Gastrocnemius medialis (tissue), 4 donors: Measurements from ENCODE around the gene AKAP8L. TPM values are rescaled to one million over a fixed set of nuclear protein-coding genes. Genes with fewer than 3 reads are reported as not detected.

Experiments used
- ATAC-seq, 2 donors: fragments of 150-250 bp; one replicate each; pipeline ENCODE4 v1.9.1; 2016
- DNase-seq, 2 donors: peaks; one replicate each; pipeline ENCODE4 v3.0.0-alpha.2; 2019
- H3K27ac ChIP-seq, 4 donors: fragments of 200-600 bp; sonication (generic); 1 replicate in 1 of 4; 2 replicates in 3 of 4; pipeline ENCODE4 v1.5.1; 2016 to 2018; ENCODE audit warnings: mild to moderate bottlenecking in 2 of 4, moderate library complexity in 1 of 4
- H3K27me3 ChIP-seq, 3 donors: fragments of 200-600 bp; sonication (generic) in 2 of 3; 1 replicate in 1 of 3; 2 replicates in 2 of 3; pipeline versions ENCODE4 v1.5.1 to v1.6.0; 2016 to 2019; ENCODE audit warnings: mild to moderate bottlenecking in 1 of 3, moderate library complexity in 1 of 3
- H3K36me3 ChIP-seq, 2 donors: fragments of 200-600 bp; sonication (generic) in 1 of 2; one replicate each; pipeline ENCODE4 v1.5.1; 2017 to 2018
- H3K4me1 ChIP-seq, 2 donors: fragments of 200-600 bp; sonication (generic) in 1 of 2; one replicate each; pipeline ENCODE4 v1.5.1; 2016 to 2017; ENCODE audit warnings: mild to moderate bottlenecking in 2 of 2
- H3K4me3 ChIP-seq, 4 donors: fragments of 200-600 bp; sonication (generic) in 3 of 4; 1 replicate in 1 of 4; 2 replicates in 3 of 4; pipeline ENCODE4 v1.5.1; 2016 to 2019; ENCODE audit warnings: mild to moderate bottlenecking in 2 of 4
- H3K9me3 ChIP-seq, 3 donors: fragments of 200-600 bp; sonication (generic) in 2 of 3; 1 replicate in 1 of 3; 2 replicates in 2 of 3; pipeline ENCODE4 v1.5.1; 2016 to 2019
- POLR2A ChIP-seq, 2 donors: fragments of 450-650 bp; IDR thresholded peaks; one replicate each; pipeline ENCODE4 v1.6.1; 2017; ENCODE audit warnings: antibody characterized with exemption in 2 of 2, mild to moderate bottlenecking in 2 of 2, moderate library complexity in 2 of 2
- in situ Hi-C, 4 donors: fragments of 200-750 bp; cut with MboI; loops; one replicate each; pipeline versions ENCODE4 v1.15.0 to v1.8.0; 2017; ENCODE audit warnings: low sequenced_read_pairs in 4 of 4
- intact Hi-C: fragments of 100-400 bp; cut with DNase I; formaldehyde crosslinking; loops from one replicate; pipeline ENCODE4 v1.15.1; 2023; ENCODE audit warnings: low total_unique reads
- total RNA-seq, 4 donors: library from RNA; depleted of rRNA; stranded (reverse); fragments of >200 nt; gene quantifications; one replicate each; pipeline versions ENCODE4 v1.1.0 to v1.2.3, GENCODE V29; 2016
- TF ChIP-seq, protein P1 (sequence below), 5 experiments: fragments of 450-650 bp in 3 of 5; fragments of 200-600 bp in 2 of 5; sonication (generic) in 2 of 5; IDR thresholded peaks in 4 of 5; conservative IDR thresholded peaks in 1 of 5; 1 replicate in 4 of 5; 2 replicates in 1 of 5; pipeline ENCODE4 v1.5.1; 2016 to 2019; ENCODE audit warnings: antibody characterized with exemption in 5 of 5, mild to moderate bottlenecking in 3 of 5, moderate library complexity in 3 of 5

Gene AKAP8L
- total RNA-seq, 4 donors from 2014 or later: 69.3 to 142 (median 85.6) TPM

GRCh38 chr19:15399635-15400034 lies 19.2 kb downstream of the AKAP8L start:
- H3K4me1 ChIP-seq: peaks cover 47 to 57% of the 10 kb centered on the region in 2 donors
- no peaks in the 10 kb centered on the region for H3K9me3 ChIP-seq
- peaks cover 0 to 66% of the 10 kb centered on the region in 2 donors for H3K36me3 ChIP-seq
- in situ Hi-C loops (loop anchor here in 2 of 4 donors (25.0 kb wide), 1 partner anchor 163 kb away; no protein-coding TSS in a partner anchor), intact Hi-C loops (no loop called here)
- TF ChIP-seq, protein P1, sequence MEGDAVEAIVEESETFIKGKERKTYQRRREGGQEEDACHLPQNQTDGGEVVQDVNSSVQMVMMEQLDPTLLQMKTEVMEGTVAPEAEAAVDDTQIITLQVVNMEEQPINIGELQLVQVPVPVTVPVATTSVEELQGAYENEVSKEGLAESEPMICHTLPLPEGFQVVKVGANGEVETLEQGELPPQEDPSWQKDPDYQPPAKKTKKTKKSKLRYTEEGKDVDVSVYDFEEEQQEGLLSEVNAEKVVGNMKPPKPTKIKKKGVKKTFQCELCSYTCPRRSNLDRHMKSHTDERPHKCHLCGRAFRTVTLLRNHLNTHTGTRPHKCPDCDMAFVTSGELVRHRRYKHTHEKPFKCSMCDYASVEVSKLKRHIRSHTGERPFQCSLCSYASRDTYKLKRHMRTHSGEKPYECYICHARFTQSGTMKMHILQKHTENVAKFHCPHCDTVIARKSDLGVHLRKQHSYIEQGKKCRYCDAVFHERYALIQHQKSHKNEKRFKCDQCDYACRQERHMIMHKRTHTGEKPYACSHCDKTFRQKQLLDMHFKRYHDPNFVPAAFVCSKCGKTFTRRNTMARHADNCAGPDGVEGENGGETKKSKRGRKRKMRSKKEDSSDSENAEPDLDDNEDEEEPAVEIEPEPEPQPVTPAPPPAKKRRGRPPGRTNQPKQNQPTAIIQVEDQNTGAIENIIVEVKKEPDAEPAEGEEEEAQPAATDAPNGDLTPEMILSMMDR (IDR thresholded peaks at IDR 0.05 in 4 of 5, conservative IDR thresholded peaks at IDR 0.05 in 1 of 5): no peak
- TF ChIP-seq POLR2A (IDR thresholded peaks at IDR 0.05): no peak
- no peak overlapping the region for H3K4me3 ChIP-seq
- DNase-seq (no peak), ATAC-seq (no peak)
- peak overlapping the region; percentile 73 to 96 (median 88) for H3K27ac ChIP-seq
- H3K27me3 ChIP-seq: no peaks in the 10 kb centered on the region

DNA sequence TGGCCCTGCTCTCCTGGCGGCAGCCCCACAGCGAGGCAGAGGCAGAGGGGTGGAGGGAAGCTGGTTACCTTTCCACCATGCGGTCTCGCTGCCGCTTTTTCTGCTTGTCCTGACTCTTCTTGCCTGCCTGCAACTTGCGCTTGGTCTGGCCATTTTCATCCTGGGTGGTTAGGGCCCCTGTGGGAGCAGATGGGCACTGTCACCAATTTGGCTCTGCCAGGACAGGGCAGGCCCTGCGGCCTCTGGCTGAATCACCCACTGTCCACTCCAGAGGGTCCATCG lies 19.6 kb downstream of the AKAP8L start:
- intact Hi-C loops: no loop called here
- Histone ChIP-seq H3K4me1 (peaks cover 43 to 53% of the 10 kb centered on the region in 2 donors), H3K27me3 (no peaks in the 10 kb centered on the region), H3K36me3 (peaks cover 0 to 71% of the 10 kb centered on the region in 2 donors), H3K9me3 (no peaks in the 10 kb centered on the region), H3K27ac (peak overlapping the region; percentile 73 to 96 (median 88)), H3K4me3 (no peak overlapping the region)
- in situ Hi-C loops: loop anchor here in 2 of 4 donors (25.0 kb wide), 1 partner anchor 163 kb away; no protein-coding TSS in a partner anchor
- DNase-seq: no peak
- TF ChIP-seq, protein P1 (IDR thresholded peaks at IDR 0.05 in 4 of 5, conservative IDR thresholded peaks at IDR 0.05 in 1 of 5): no peak
- no peak for TF ChIP-seq POLR2A (IDR thresholded peaks at IDR 0.05)
- peak in 1 of 2 donors; percentile 2 for ATAC-seq

DNA sequence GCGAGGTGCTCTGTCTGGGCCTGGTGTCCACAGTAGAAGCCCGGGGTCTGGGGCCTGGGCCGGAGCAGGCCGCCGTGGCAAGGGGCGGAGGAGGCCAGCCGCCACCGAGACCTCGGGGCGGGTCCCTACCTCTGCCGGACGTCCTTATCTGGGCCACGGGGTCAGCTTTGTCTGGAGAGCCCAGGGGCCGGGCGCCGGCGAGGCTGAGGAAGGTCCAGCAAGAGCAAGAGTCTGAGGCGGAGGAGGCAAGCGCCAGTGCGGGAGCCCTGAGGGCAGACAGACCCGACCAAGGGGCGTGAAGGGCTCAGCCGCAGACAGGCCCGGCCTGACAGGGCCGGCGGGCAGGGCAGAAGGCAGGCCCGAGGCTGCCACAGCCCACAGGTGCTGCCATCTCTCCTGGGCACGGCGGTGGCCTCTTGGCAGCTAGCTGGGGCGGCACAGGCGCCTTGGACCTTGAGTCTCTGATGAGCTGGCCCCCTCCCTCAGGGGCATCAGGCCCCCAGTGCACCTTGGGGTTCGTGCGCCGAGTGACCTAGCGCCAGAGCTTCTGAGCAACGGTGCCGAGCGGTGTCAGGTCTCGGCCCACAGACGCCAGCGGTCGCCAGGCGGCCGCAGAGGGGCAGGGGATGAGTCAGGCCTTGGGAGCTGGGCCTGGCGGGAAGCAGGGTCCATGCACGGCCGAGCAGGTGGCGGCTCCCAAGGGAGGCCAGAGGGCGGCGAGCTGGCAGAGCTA lies 20.1 kb downstream of the AKAP8L start:
- no peak for TF ChIP-seq POLR2A (IDR thresholded peaks at IDR 0.05)
- TF ChIP-seq, protein P1 (IDR thresholded peaks at IDR 0.05 in 4 of 5, conservative IDR thresholded peaks at IDR 0.05 in 1 of 5): no peak
- Histone ChIP-seq H3K36me3 (peaks cover 0 to 73% of the 10 kb centered on the region in 2 donors), H3K27ac (peak overlapping the region; percentile 73 to 96 (median 88)), H3K27me3 (no peaks in the 10 kb centered on the region), H3K4me1 (peaks cover 38 to 48% of the 10 kb centered on the region in 2 donors), H3K4me3 (no peak overlapping the region), H3K9me3 (no peaks in the 10 kb centered on the region)
- intact Hi-C loops: no loop called here
- DNase-seq (peak; percentile 67 to 84), ATAC-seq (peak; percentile 49 to 50)
- in situ Hi-C loops: loop anchor here in 2 of 4 donors (25.0 kb wide), 1 partner anchor 164 kb away; no protein-coding TSS in a partner anchor

- no peaks in the 10 kb centered on the region for H3K9me3 ChIP-seq
- intact Hi-C loops (loop anchor here (2.0 kb wide), 1 partner anchor 15 kb away; no protein-coding TSS in a partner anchor), in situ Hi-C loops (loop anchor here in 2 of 4 donors (25.0 kb wide), 1 partner anchor 165 kb away; no protein-coding TSS in a partner anchor)
- peaks cover 29 to 39% of the 10 kb centered on the region in 2 donors for H3K4me1 ChIP-seq
- H3K36me3 ChIP-seq: peaks cover 0 to 73% of the 10 kb centered on the region in 2 donors
- ATAC-seq (no peak), DNase-seq (no peak)
- no peak for TF ChIP-seq POLR2A (IDR thresholded peaks at IDR 0.05)
- TF ChIP-seq, protein P1 (IDR thresholded peaks at IDR 0.05 in 4 of 5, conservative IDR thresholded peaks at IDR 0.05 in 1 of 5): no peak
- H3K27ac ChIP-seq: peak overlapping the region in 1 of 4 donors; percentile 95
- H3K27me3 ChIP-seq: no peaks in the 10 kb centered on the region
- no peak overlapping the region for H3K4me3 ChIP-seq
These were observed 21.0 kb downstream of the AKAP8L start for GRCh38 chr19:15397782-15398181.
